Measurements from ENCODE around the gene TPCN2.

Gene TPCN2

DNA sequence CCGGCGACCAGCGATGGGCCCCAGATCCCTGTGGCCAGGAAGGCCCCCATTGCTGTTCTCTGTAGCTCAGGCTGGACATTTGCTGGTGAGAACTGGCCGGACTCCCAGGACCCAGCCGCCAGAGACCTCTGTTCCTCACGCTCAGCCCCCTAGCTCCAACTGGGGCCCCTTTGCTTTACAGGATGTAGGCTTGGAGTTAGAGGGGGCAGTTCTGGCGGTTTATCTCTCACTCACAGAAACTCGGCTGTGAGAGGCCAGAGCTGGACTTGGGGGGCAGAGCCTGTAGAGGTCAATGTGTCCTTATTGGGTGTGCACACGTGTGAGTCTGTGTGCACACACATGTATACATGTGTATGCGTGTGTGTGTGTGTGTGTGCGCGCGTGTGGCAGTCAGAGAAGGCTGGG is 107.5 kb downstream of the TPCN2 start:
- TF ChIP-seq CTCF (IDR thresholded peaks at IDR 0.05; ENCODE audit: low read depth, low read length) = no peak

DNA sequence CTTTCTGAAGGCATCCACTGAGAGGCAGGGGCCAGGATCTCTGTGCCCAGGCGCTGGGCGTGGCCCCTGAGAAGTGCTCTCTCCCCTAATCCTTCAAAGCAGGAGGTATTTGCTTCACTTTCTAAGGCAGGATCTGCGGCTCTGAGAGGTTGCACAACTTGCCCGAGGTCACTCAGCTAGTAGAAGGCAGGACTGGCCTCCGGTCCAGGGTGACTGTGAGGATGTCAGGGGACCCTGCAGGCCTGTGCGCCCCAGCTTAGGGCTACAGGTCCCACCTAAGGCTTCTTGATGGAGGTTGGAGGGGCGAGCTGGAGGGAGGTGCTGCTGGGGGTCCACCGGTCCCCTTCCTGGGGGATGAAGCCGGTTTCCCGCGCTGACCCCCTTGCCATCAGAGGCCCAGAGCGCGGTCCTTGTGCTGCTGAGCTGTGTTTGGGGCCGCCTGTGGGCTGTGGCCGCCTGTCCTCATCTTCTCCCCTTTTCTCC is 108.0 kb downstream of the TPCN2 start:
- no peak for TF ChIP-seq CTCF (IDR thresholded peaks at IDR 0.05; ENCODE audit: low read depth, low read length)
- no peak overlapping the region for H3K4me3 ChIP-seq (ENCODE audit: low read depth, low read length)

More for the DNA sequence above, 107.5 kb downstream of the TPCN2 start:
- no peak overlapping the region for H3K4me3 ChIP-seq (ENCODE audit: low read depth, low read length)

- no peak for TF ChIP-seq CTCF (IDR thresholded peaks at IDR 0.05; ENCODE audit: low read depth, low read length)
- H3K4me3 ChIP-seq (ENCODE audit: low read depth, low read length) = no peak overlapping the region
Measured at GRCh38 chr11:69157156-69157821, 108.6 kb downstream of the TPCN2 start.

DNA sequence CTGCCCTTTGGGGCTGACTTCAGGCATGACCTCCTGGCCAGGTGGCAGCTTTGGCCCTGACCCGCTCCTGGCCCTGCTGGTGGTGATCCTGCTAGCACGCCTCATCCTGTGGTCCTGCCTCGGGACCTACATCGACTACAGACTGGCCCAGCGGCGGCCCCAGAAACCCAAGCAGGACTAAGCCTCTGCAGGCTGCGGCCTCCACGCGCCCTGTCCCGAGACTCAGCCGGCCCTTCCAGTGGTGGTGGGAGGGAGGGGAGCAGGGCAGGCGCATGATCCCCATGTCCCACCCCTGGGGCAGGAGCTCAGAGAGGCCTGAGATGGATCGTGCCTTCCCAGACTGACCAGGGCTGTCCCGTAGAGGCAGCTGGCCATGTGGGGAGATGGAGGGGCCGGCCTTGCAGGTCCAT is 109.1 kb downstream of the TPCN2 start:
- TF ChIP-seq CTCF (IDR thresholded peaks at IDR 0.05; ENCODE audit: low read depth, low read length) = no peak
- no peak overlapping the region for H3K4me3 ChIP-seq (ENCODE audit: low read depth, low read length)

DNA sequence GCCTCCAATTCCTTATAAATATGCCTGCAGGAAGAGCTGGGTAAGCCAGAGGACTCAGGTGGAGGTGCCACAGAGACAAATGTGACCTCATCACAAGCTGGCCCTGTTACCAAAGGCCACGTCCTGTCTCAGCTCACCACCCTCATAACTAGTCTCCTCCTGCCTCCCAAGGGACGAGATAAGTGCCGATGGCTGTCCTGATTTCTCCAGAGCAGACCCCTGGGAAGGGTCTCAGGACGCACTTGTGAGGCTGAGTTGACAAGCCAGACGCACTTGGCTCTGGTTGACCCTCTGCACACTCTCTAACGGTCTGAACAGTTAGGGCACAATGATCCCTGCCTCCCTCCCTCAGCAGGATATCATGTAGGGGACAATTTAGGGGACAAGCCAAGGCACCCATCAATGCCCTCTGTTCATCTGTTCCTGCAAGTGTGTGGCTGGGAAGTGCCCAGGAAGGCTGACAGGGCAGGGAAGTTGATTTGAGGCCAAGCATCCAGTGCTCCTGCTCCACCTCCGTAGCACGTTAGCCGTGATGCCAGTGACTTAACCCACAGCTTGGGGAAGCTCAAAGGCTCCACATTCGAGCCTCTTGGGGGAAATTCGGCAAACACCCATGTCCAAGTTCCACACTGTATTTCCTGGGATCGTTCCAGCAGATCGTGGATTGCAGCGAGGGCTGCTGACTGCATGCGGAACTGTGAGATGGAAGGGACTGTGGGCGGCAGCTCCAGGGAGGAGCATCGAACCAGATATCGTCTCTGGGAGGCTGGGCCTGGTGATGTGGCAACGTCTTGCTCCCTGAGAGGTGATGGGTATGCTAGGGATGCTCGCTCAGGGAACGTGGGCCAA is 109.8 kb downstream of the TPCN2 start:
- no peak for TF ChIP-seq CTCF (IDR thresholded peaks at IDR 0.05; ENCODE audit: low read depth, low read length)
- H3K4me3 ChIP-seq (ENCODE audit: low read depth, low read length) = no peak overlapping the region

DNA sequence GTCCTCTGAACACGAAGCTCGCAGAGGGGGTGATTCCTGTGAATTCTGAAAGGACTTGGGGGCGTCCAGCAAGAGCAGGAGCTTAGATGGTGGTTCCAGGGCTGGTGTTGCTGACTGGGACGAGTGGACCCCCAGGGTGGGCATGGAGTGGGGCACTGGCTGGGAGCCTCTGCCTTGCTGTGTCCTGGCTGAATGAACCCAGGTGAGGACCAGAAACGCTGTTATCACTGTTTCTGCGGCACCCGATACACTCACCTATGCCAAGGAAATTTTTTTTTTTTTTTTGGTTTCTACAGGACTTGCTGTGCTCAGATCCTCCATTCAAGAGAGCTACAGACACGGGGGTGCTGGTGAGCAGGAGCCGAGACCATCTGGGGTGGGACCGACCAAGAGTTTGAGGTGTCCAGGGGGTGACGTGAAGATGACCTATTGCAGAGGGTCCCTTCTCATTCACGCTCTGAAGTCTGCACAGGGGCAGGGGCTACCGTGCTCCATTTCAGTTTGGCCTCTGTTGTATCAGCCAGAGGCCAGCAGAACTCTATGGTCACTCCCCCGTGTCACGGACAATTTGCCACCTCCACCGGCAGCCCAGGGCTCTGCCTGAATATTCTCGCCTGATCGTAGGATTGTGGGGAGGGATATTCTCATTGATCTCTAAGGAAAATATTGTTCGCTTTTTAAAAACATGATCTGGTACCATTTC is 110.6 kb downstream of the TPCN2 start:
- TF ChIP-seq CTCF (IDR thresholded peaks at IDR 0.05; ENCODE audit: low read depth, low read length) = no peak
- H3K4me3 ChIP-seq (ENCODE audit: low read depth, low read length) = no peak overlapping the region

Data from WI38 (cell line).